IPS DF 4.7 (cell line): ENCODE results near the gene TBC1D4.
"Not testable (repeated sequence)": the region's sequence is repeated elsewhere in the genome, so short reads cannot be mapped to it uniquely, and the experiment has no call there.

Experiments used
- DNase-seq: peaks from one replicate; pipeline ENCODE4 v3.0.0-alpha.2; 2013; ENCODE audit warnings: low spot score; ENCODE audit errors: extremely low read depth

The TBC1D4 gene

DNA sequence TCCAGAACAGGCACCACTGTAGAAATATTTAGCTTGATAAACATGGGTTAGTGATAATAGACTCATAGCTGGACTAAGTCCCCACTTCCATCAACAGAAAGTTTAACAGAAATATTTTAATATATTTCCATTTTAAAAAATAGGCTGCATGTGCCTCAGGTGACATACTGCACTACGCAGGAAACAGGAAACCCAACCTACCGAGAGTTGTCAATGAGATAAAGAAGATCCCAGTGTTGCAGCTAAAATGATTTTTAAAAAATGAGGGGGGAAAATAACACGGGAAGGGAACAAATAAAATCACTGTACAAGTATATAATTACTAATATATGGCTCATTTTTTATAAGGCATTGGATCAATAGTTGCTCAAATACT, 154.8 kb downstream of the TBC1D4 start:
- DNase-seq, result no peak

DNA sequence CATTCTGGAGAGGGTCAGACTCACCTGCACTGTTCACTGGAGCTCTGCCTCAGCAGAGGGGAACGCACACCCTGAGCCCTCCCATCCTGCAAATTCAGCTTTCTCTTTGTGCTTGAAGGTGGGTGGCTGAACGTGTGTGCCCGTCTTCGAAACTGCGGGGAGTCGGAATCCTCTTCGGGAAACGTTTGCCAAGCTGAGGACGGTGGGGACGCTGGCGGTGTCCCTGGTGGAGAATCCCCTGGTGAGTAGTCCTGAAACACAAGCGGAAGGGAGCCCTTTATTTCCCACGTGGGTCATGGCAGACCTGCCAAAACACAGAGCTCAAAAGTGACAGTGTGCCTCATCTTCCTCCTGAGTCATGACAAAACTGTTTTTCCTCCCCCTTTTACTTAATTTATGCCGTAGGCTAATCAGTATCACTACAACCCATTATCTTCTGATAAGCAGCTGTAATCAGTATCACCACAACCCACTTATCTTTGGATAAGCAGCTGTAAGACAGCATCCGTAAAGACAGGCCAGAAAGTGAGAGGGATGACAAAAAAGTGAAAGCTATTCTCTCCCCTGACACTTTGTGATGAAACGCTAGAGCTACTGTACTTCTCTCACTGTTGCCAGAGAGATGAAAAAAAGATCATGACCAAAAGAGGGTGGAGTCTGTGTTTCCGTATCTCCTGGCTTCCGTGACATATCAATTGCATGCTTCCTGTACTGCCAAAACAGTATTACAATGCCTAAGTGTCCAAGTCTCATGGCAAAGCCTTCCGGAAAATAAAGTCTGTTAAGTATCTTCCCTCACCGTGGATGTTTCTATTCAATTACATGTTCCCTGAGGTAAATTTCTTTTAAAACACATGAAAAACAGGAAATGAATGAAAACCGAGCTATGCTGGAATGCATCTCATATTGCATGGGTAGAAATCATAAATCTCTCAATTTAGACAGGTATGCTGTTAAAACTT, 155.5 kb downstream of the TBC1D4 start:
- DNase-seq, result no peak

DNA sequence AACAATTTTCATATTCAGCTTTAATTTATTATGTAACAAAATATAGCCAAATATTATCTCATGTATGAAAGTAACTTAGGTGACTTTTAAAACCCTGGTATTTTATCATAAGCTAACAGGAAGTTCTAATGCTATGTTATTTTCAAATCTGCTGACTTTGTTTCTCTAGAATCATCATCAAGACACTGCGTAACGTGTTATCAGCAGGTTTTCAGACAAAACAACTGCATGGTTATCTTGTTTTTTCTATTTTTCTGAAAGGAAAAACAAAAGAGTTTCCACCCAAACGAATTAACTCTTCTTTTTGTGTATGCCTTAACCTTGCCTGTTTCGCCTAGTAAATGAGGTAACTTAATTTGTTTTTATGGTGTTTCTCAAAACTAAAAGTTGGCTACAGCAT, 156.3 kb downstream of the TBC1D4 start:
- no peak for DNase-seq

DNA sequence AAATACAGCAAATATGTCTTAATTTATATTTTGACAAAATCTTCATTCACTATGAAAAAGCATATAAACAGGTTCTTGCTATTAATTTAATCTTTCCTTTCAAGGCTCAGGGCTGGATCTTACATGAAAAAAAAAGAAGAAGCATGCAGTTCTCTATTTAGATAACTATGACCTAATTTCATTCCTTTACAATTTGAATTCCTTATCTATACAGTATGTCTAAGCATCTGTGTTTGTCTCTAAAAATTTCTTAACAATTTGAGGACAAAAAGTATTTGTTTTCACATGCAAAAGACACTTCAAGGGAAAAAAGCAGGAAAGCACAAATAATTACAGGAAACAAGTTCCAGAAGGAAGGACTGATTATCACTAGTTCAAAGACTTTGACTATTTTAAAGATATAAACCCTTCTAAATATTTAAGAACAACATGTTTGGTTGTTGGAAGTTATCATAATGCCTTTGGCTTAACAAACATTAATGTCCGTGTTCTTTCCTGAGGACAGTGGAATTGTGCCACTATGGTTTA, 157.5 kb downstream of the TBC1D4 start:
- DNase-seq, result no peak

DNA sequence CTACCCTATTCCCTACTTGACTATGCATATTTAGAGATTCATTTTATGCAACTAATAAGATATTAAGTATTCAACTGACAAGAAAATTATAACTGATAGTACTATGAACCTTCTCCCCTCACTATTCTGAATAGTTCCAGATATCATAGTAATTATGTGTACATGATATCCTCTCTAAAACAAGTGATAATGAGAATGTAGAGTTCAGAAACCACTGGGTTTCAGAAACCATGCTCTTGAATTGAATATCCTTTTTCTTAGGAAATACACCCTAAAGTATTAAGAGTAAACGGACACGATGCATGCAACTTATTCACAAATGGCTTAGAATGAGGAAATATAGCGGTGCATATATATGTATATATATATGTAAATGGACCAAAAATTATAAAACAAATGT, 160.9 kb downstream of the TBC1D4 start:
- no peak for DNase-seq

DNA sequence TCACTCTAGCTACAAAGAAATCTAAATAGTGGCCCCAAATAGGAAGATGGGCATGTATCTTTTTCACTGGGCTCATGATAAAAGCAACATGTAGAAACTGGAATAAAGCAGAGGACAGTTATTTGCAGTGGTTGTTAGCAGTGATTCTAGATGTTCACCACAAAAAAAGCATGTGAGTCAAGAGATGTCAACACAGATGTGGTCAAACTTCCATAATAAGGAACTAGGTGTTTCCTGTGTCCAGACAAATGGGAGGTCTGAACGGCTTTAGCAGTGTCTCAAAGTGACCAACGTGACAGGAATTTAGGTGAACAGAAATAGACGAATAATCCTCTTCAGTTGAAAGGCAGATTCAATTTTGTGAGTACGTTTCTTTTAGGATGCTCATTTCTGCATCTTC, 162.7 kb downstream of the TBC1D4 start:
- DNase-seq, result no peak

DNA sequence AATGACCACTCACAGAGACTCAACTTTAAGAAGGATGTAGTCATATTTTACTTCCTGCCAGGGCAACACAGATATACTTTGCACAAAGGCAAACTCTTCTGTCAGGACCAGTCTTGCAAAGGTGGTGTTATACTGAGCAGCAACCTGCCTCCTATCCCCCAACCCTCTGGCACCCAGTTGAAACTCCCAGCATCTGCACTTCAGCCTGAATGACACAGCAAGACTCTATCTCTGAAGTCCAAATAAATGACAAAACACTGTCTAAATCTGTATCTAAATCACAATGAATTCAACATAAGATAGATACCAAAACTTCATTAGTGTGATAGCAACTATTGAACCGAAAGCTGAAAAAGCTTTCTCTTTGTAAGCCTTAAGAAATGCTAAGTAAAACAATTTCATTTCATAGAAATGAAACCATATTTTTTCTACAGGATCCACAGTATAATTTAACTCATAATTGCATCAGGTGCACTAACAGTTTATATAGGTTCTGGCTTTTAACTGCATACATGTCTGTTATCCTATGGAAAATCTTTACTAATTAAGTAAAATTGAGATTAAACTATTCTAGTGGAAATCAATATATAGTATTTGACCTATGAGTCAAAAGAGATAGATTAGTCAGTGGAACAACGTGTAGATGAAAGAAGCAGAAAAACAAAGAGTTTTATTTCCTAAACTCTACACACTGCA, 163.7 kb downstream of the TBC1D4 start:
- DNase-seq, result no peak

DNA sequence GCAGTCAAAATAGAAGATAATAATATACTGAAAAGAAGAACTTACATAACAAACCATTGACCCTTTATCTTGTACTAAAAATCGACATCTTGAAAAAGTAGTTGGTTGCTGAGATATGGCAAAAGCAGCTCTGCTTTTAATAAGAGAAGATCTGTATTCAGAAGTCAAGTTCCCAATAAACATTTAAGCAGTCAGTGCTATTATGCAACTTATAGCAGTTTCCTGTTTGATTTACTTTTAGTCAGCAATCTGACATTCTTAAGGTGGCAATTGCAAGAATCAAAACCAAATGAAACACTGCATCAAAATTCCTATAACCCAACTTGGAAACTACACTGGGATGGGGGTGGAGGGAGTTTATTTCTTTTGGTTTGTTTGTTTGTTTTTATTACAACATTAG, 165.5 kb downstream of the TBC1D4 start:
- no peak for DNase-seq

DNA sequence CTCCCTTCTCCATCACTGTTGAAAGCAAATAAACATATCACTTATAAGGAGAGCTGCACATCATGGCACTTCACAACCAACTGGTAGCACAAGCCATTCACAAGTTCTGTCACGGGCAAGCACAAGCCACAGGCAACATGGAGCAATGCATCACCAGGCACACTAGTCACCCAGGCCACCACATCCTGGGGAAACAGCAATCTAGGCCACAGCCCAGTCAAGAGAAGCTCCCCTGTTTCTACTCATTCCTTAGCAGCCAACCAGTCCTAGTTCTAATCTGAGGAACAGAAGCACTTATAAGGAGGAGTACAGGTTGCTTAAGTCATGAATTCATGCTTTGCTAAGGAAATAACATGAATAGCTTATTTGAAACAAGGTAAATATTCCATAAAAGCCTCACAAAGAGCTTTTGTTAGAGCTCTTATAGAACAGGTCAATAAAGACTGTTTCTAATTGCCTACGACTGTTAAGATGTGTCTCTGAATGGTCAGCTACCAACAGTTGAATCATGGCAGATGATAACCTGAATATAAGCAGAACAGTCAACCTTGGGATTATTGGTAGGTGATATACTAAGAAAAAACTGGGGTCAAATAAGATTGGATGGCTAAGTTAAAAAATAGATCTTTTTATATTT, 169.0 kb downstream of the TBC1D4 start:
- no peak for DNase-seq

DNA sequence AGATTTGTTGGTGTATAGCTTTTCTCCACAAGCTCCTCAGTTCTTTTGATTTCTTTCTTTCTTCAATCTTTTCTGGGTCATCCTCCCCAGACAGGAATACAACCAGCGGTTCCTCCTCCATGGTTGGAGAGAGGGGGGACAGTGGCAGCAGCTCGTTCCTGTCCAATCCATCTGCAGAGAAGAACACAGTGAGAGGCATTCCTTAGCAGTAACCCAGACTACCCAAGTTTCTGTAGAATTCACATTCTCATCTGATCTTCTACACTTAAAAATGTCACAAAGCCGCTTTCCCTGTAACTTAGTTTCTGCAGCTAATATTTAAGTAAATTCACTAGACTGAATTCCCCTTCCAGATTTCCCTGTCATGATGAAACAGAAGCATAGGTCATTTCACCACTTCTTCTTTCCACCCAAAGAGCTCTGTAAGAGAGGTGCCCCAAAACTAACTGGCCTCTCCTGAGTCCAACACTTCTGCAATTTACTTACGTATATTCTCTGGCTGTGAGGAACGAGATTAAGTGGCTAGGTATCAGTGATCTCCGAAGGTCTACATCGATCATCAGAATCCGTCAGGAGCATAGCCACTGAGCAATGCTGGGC, 171.9 kb downstream of the TBC1D4 start:
- DNase-seq, result no peak

DNA sequence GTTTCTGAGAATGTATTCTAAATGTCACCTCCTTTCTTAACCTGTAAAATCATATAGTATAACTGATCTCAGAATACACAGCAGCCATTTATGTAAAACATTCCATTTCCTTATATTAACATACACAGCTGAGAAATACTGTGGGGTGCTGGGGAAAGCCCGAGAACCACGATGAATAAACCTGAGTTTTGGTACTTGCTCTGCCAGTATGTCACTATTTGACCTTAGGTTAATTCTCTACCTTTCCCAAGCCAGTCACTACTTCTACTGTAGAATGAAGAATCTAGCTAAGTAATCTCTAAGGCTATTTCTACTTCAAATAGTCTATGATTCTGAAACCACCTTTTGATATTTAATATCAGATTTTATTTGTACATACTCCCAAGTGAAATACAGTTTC, 173.7 kb downstream of the TBC1D4 start:
- no peak for DNase-seq

DNA sequence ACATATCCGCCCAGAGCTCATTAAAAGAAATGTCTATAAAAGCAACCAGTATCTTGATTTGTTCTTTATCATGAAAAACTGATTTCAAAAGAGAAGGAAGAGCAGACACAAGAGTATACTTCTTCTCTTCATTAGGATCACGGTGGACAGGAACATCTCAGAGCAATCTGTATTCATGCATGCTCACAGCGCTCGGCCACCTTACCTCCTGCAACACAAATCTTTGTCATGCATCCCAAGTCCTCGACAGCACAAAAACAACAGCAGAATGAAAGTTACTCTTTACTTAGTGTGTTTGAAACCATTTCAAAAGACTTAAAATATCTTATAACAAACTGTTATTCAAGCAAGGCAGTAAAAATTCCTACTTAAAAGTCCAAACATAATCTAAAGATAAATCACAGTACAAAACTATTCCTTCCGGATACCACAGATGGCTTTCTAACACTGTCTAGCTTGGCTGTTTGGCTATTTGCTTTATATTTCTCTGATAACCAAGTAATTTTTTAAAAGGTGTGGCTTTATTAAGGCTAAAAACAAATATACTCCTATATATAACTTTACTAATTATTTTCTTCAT, 174.5 kb downstream of the TBC1D4 start:
- DNase-seq, result no peak

DNA sequence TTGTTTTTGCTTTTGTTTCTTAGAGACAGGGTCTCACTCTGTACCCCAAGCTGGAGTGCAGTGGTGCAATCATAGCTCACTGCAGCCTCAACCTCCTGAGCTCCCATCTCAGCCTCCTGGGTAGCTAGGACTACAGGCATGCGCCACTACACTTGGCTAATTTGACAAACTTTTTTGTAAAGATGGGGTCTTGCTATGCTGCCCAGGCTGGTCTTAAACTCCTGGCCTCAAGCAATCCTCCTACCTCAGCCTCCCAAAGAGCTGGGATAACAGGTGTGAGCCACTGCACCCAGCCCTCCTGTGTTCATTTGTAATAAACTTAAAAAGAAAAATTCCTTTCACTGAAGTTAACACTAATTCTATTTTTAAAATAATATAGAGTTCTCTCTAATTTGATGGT, 175.0 kb downstream of the TBC1D4 start:
- DNase-seq, result not testable (repeated sequence)

DNA sequence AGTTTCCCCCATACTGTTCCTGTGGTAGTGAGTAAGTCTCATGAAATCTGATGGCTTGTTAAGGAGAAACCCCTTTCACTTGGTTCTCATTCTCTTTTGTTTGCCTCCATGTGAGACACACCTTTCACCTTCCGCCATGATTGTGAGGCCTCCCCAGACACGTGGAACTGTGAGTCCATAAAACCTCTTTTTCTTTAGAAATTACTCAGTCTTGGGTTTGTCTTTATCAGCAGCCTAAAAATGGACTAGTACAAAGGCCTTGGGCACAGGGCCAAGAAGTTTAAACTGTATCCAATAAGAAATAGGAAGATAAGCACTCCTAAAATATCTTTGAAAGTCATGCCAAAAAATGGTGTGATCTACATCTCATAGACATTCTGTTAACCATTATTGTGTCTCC, 176.9 kb downstream of the TBC1D4 start:
- no peak for DNase-seq

DNA sequence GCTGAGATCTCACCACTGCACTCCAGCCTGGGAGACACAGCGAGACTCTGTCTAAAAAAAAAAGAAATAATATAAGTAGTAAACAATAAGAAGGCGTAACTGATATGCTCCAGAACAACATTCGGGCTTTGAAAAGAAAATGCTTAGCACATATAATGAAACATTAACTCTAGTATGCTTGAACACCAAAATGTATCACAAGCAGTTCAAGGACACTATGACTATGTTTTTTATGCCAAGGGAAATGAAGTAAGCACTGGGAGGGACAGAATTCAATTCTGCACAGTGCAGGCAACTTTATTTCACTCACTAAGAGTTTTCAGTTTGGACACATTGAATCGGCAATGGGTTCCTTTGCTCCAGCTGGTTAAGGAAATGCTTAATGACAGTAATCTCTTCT, 178.7 kb downstream of the TBC1D4 start:
- DNase-seq, result no peak

DNA sequence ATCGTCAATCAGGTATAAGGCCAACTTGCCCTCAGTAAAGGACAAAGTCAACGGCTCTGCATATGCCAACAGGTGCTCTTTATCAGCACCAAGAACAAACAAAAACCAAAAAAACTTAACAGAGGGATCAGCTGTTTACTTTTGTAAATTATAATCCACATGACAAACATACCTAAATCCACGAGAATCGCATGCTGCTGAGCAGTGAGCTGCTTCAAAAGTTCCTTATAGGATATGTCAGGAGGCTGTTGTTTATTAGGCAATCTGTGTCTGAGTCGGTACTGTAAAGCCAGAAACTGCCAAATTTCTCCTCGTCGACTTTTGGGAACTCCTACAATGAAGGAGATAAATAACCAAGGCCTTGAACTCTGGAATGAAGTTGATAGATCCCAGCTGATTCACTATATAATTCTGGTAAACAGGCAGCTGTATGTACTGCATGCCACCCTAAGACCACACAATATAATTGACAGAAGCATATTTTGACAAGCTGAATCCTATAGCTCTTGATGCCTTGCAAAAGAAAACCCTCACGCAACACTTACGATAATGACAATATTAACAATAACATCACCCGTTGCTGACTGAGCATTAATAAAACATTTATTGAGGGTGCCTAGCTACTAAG, 179.8 kb downstream of the TBC1D4 start:
- no peak for DNase-seq

DNA sequence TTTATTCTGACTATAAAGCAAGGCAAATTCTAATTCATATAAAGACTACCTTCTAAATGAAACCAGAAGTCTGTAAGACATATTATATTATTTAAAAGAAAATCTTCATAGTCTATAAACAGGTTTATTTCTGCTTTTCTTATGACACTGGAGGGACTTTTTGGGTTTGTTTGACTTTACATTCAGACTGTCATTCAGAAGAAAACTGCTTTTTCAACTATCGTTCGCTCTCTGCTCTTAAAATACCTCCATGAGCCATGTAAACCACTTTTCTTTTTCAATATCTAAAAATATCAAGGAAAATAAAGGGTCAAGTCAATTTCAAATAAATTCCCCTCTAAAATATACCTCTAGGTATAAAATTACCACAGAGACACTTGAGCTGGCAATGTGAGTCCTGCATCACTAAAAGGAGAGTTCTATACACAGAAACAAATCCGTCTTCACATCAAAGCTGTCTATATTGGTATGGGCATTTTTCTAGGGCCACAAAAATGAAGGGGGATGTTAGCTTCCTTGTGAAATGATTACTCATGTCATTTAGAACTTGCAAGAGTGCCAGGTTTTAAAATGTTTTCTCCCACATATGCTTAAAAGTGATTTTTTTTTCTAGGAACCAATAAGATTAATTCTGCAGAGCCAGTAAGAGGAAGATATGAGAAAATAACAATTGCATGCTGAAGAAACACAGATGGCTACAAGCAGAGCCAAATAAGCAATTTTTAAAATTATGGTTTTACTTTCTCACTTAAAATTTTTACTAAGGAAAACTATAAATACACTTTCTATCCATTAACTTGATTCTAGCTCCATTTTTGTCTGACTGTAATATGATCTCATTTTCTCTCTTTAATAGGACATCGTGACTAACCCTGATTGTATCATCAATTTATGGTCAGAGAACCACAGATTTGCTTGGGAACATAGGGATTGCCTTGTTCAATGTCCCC, 181.8 kb downstream of the TBC1D4 start:
- DNase-seq, result no peak

DNA sequence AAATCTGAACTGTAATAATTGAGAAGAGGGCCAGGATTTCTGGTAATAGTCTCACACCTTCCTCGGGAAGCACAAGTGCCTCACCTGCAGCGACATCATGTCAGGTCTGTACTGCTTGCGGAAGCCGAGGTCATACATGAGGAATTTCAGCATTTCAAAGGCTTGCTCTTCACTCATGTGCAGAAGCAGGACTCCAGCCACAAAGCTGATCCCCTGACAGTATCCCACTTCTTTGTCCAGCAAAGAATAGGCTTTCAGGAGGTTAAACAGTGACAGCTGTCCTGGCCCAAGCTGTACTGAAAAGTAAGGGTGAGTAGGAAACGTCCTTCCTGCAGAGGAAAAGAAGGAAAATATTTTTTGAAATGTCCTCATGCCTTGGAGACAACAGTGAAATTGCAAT, 182.7 kb downstream of the TBC1D4 start:
- no peak for DNase-seq

DNA sequence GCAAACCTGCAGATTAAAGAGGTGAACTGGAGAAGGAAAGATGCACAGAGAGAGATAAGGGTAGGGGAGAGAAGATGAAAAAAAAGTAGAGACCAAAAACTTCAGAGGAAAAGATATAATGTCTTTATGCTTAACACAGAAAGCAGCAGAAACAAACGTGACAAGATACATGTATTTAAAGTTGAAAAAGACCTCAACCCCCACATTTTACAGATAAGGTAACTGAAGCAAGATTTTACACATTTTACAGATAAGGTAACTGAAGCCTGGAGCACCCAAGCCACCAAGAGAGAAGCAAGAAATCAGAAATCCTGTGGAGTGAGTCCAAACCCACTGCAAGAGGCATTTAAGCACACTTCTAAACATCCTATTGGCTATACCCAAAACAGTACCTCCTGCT, 185.3 kb downstream of the TBC1D4 start:
- DNase-seq, result no peak

DNA sequence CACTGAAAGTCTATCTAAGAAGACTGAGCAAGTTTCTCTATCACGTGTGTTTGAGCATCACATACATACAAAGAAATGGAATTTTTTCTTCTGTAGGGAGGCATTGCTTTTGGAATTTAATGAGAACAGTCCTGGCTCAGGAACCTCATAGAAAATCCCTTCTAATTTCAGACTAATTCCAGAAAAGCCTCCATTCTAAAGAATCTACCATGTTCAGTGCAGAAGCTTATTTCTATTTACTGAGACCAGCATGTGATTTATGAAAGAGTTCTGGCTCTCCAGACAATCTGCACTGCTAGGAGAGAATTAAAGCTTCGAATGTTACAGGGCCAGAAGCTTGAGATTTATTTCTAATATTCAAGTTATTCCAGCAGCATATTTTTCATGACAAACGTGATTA, 186.8 kb downstream of the TBC1D4 start:
- DNase-seq, result no peak
